Right lobe of liver (tissue), 4 donors: ENCODE results near the gene KRTAP5-1.

Source experiments
- POLR2A ChIP-seq: fragments of 450-650 bp; IDR thresholded peaks from one replicate; pipeline ENCODE4 v1.6.1; 2017; ENCODE audit warnings: antibody characterized with exemption, mild to moderate bottlenecking
- TF ChIP-seq, protein P1 (sequence below), 4 donors: fragments of 200-600 bp in 3 of 4; fragments of 450-650 bp in 1 of 4; IDR thresholded peaks; one replicate each; pipeline versions ENCODE4 v1.5.1 to v1.8.0; 2016 to 2022; ENCODE audit warnings: antibody characterized with exemption in 4 of 4, mild to moderate bottlenecking in 2 of 4
- donor health status: DM: no; HTN: no; CAD: no.
- donor health status: DM: no; HTN: no; CAD: no.
- donor health status: DM: no; HTN: yes; CAD: no.

- TF ChIP-seq POLR2A, result no peak
- TF ChIP-seq, protein P1, sequence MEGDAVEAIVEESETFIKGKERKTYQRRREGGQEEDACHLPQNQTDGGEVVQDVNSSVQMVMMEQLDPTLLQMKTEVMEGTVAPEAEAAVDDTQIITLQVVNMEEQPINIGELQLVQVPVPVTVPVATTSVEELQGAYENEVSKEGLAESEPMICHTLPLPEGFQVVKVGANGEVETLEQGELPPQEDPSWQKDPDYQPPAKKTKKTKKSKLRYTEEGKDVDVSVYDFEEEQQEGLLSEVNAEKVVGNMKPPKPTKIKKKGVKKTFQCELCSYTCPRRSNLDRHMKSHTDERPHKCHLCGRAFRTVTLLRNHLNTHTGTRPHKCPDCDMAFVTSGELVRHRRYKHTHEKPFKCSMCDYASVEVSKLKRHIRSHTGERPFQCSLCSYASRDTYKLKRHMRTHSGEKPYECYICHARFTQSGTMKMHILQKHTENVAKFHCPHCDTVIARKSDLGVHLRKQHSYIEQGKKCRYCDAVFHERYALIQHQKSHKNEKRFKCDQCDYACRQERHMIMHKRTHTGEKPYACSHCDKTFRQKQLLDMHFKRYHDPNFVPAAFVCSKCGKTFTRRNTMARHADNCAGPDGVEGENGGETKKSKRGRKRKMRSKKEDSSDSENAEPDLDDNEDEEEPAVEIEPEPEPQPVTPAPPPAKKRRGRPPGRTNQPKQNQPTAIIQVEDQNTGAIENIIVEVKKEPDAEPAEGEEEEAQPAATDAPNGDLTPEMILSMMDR (IDR thresholded peaks at IDR 0.05), result no peak
Measured at GRCh38 chr11:1542267-1542666, 42.8 kb downstream of the KRTAP5-1 start.
